Uterus (tissue), 4 donors: Measurements from ENCODE around the gene ITPRIPL1. TPM values are rescaled to one million over a fixed set of nuclear protein-coding genes. Genes with fewer than 3 reads are reported as not detected.

ENCODE experiments used
- DNase-seq, 2 donors: peaks; one replicate each; pipeline ENCODE4 v3.0.0-alpha.2; 2019 to 2020
- H3K27ac ChIP-seq, 2 donors: fragments of 200-600 bp; sonication (generic); 1 replicate in 1 of 2; 2 replicates in 1 of 2; pipeline ENCODE4 v1.5.1; 2016 to 2018
- H3K27me3 ChIP-seq, 2 donors: fragments of 200-600 bp; sonication (generic); one replicate each; pipeline ENCODE4 v1.5.1; 2018 to 2019; ENCODE audit warnings: control low read depth in 1 of 2
- H3K36me3 ChIP-seq, 2 donors: fragments of 200-600 bp; sonication (generic); one replicate each; pipeline ENCODE4 v1.5.1; 2019; ENCODE audit warnings: control low read depth in 1 of 2
- H3K4me1 ChIP-seq, 2 donors: fragments of 200-600 bp; sonication (generic); one replicate each; pipeline ENCODE4 v1.5.1; 2018 to 2019; ENCODE audit warnings: control low read depth in 1 of 2
- H3K4me3 ChIP-seq, 2 donors: fragments of 200-600 bp; sonication (generic); 1 replicate in 1 of 2; 2 replicates in 1 of 2; pipeline ENCODE4 v1.5.1; 2018 to 2019; ENCODE audit warnings: mild to moderate bottlenecking in 1 of 2
- H3K9me3 ChIP-seq, 2 donors: fragments of 200-600 bp; sonication (generic); one replicate each; pipeline ENCODE4 v1.5.1; 2019; ENCODE audit warnings: control low read depth in 1 of 2
- CTCF ChIP-seq, 4 experiments: fragments of 200-600 bp in 2 of 4; fragments of 450-650 bp in 2 of 4; sonication (generic) in 2 of 4; IDR thresholded peaks; one replicate each; pipeline ENCODE4 v1.5.1; 2016 to 2019; ENCODE audit warnings: antibody characterized with exemption in 4 of 4, mild to moderate bottlenecking in 2 of 4, moderate library complexity in 1 of 4
- POLR2A ChIP-seq, 2 donors: fragments of 450-650 bp; IDR thresholded peaks; one replicate each; pipeline ENCODE4 v1.6.1; 2016; ENCODE audit warnings: antibody characterized with exemption in 2 of 2, mild to moderate bottlenecking in 1 of 2, moderate library complexity in 1 of 2
- intact Hi-C: fragments of 100-400 bp; cut with DNase I; formaldehyde crosslinking; loops from one replicate; pipeline ENCODE4 v1.15.1; 2023; ENCODE audit warnings: low total_unique reads
- total RNA-seq, 4 donors: library from RNA; depleted of rRNA in 3 of 4; stranded (reverse); fragments of >200 nt in 3 of 4; gene quantifications; one replicate each; pipeline versions ENCODE4 v1.1.0 to v1.2.4, GENCODE V29; 2014 to 2023
- donor health status: DM: yes; HTN: yes; CAD: no.

The ITPRIPL1 gene
- total RNA-seq, 4 donors from 2014 or later: 1.5 to 14.1 (median 7.3) TPM; not detected in 1

DNA sequence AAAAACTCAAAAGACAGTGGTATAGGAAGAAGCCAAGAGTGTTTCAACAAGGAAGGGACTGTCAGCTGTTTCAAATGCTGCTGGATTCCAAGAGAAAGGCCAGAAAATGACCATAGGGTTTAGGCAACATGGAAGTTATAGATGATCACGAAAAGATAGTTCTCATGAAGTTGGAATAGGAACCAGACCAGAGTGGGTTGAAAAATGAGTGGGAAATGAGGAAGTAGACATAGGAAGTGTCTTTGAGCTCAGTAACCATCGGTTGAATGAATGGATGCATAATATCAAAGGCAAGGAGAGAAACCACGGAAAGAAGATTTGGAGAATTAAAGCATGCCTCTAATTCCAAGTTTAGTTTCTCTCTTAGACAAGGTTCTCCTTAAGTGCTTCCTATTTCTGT lies 11.8 kb downstream of the ITPRIPL1 start:
- no peak overlapping the region for H3K4me3 ChIP-seq
- intact Hi-C loops: no loop called here

GRCh38 chr2:96340493-96341414 lies 15.6 kb downstream of the ITPRIPL1 start:
- H3K36me3 ChIP-seq: no peaks in the 10 kb centered on the region
- no peak overlapping the region for H3K27ac ChIP-seq
- no peak for DNase-seq
- H3K4me1 ChIP-seq: no peaks in the 10 kb centered on the region
- TF ChIP-seq CTCF (IDR thresholded peaks at IDR 0.05) (no peak), POLR2A (IDR thresholded peaks at IDR 0.05) (no peak)
- H3K4me3 ChIP-seq: no peak overlapping the region
- H3K27me3 ChIP-seq: no peaks in the 10 kb centered on the region
- no peaks in the 10 kb centered on the region for H3K9me3 ChIP-seq
- intact Hi-C loops: no loop called here

More for the DNA sequence above, 11.8 kb downstream of the ITPRIPL1 start:
- no peak overlapping the region for H3K27ac ChIP-seq
- no peaks in the 10 kb centered on the region for H3K27me3 ChIP-seq
- no peak for TF ChIP-seq CTCF (IDR thresholded peaks at IDR 0.05)
- TF ChIP-seq POLR2A (IDR thresholded peaks at IDR 0.05): no peak
- H3K4me1 ChIP-seq: no peaks in the 10 kb centered on the region
- no peaks in the 10 kb centered on the region for H3K36me3 ChIP-seq
- no peak for DNase-seq
- H3K9me3 ChIP-seq: no peaks in the 10 kb centered on the region

GRCh38 chr2:96341641-96342040 lies 16.5 kb downstream of the ITPRIPL1 start:
- H3K27me3 ChIP-seq: no peaks in the 10 kb centered on the region
- H3K4me1 ChIP-seq: no peaks in the 10 kb centered on the region
- no peaks in the 10 kb centered on the region for H3K36me3 ChIP-seq
- no peak for DNase-seq
- TF ChIP-seq CTCF (IDR thresholded peaks at IDR 0.05) (no peak), POLR2A (IDR thresholded peaks at IDR 0.05) (no peak)
- intact Hi-C loops: no loop called here
- no peak overlapping the region for H3K4me3 ChIP-seq
- H3K9me3 ChIP-seq: no peaks in the 10 kb centered on the region
- no peak overlapping the region for H3K27ac ChIP-seq

DNA sequence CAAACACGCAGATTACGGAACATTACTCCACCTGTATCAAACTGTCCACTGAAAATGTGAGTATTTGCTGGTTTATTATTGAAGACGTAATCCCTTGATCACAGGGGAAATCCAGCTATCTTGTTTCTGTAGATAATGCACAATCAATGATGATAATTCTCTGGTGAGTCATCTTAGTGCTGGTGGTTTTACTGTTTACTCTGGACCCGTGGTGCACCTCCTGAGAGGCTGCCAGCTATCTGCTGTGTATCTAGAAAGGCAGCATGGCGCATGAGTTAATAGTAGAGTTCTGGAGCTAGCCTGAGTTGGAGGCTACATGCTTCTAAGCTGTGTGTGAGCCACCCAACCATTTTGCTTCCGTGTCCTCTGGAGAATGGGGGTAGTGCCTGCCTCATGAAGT lies 17.0 kb downstream of the ITPRIPL1 start:
- no peaks in the 10 kb centered on the region for H3K4me1 ChIP-seq
- intact Hi-C loops: no loop called here
- H3K4me3 ChIP-seq: no peak overlapping the region
- no peaks in the 10 kb centered on the region for H3K27me3 ChIP-seq
- TF ChIP-seq CTCF (IDR thresholded peaks at IDR 0.05) (no peak), POLR2A (IDR thresholded peaks at IDR 0.05) (no peak)
- DNase-seq: no peak
- H3K27ac ChIP-seq: no peak overlapping the region
- no peaks in the 10 kb centered on the region for H3K36me3 ChIP-seq
- H3K9me3 ChIP-seq: no peaks in the 10 kb centered on the region

- Histone ChIP-seq H3K36me3 (no peaks in the 10 kb centered on the region), H3K9me3 (no peaks in the 10 kb centered on the region), H3K4me3 (no peak overlapping the region), H3K27me3 (no peaks in the 10 kb centered on the region), H3K27ac (no peak overlapping the region), H3K4me1 (no peaks in the 10 kb centered on the region)
- no peak for DNase-seq
- no peak for TF ChIP-seq CTCF (IDR thresholded peaks at IDR 0.05)
- TF ChIP-seq POLR2A (IDR thresholded peaks at IDR 0.05): no peak
- intact Hi-C loops: no loop called here
Observed at GRCh38 chr2:96344011-96344410, 18.9 kb downstream of the ITPRIPL1 start.
